Endothelial cell of umbilical vein (primary cell): ENCODE measurements around the gene PLCH1.

ENCODE experiments used
- CTCF ChIP-seq, 2 donors: IDR thresholded peaks; 1 replicate in 1 of 2; 2 replicates in 1 of 2; pipeline ENCODE4 v1.5.1; 2011; ENCODE audit warnings: low read length in 2 of 2, mild to moderate bottlenecking in 2 of 2, moderate library complexity in 2 of 2, control low read depth in 1 of 2, inconsistent platforms in 1 of 2, low read depth in 1 of 2; ENCODE audit not compliant: insufficient read depth in 1 of 2; ENCODE audit errors: extremely low read depth in 1 of 2
- EZH2 ChIP-seq: IDR thresholded peaks from 2 replicates; pipeline ENCODE4 v1.6.1; 2012; ENCODE audit warnings: borderline replicate concordance, low read depth, mild to moderate bottlenecking, moderate library complexity, low read length, inconsistent platforms; ENCODE audit not compliant: severe bottlenecking
- FOS ChIP-seq: IDR thresholded peaks from 2 replicates; pipeline ENCODE4 v1.6.1; 2011; ENCODE audit warnings: mild to moderate bottlenecking, low read length, moderate library complexity, borderline replicate concordance; ENCODE audit not compliant: insufficient read depth
- POLR2A ChIP-seq: IDR thresholded peaks from 2 replicates; pipeline ENCODE4 v1.6.1; 2012; ENCODE audit warnings: low read depth, mild to moderate bottlenecking, control low read depth, low read length
- POLR2AphosphoS5 ChIP-seq: IDR thresholded peaks from 2 replicates; pipeline ENCODE4 v1.6.1; 2012; ENCODE audit warnings: low read depth, mild to moderate bottlenecking, control low read depth, low read length, moderate library complexity; ENCODE audit not compliant: insufficient read depth

GRCh38 chr3:155741101-155741500, 3.8 kb downstream of the PLCH1 start:
- no peak for TF ChIP-seq CTCF (IDR thresholded peaks at IDR 0.05; ENCODE audit: extremely low read depth in 1 of 2, insufficient read depth in 1 of 2, low read depth in 1 of 2, low read length in 2 of 2)
- TF ChIP-seq POLR2A = no peak
- TF ChIP-seq FOS = no peak
- no peak for TF ChIP-seq EZH2
- TF ChIP-seq POLR2AphosphoS5 = no peak
